ENCODE measurements around the gene GNAS.

GNAS gene

DNA sequence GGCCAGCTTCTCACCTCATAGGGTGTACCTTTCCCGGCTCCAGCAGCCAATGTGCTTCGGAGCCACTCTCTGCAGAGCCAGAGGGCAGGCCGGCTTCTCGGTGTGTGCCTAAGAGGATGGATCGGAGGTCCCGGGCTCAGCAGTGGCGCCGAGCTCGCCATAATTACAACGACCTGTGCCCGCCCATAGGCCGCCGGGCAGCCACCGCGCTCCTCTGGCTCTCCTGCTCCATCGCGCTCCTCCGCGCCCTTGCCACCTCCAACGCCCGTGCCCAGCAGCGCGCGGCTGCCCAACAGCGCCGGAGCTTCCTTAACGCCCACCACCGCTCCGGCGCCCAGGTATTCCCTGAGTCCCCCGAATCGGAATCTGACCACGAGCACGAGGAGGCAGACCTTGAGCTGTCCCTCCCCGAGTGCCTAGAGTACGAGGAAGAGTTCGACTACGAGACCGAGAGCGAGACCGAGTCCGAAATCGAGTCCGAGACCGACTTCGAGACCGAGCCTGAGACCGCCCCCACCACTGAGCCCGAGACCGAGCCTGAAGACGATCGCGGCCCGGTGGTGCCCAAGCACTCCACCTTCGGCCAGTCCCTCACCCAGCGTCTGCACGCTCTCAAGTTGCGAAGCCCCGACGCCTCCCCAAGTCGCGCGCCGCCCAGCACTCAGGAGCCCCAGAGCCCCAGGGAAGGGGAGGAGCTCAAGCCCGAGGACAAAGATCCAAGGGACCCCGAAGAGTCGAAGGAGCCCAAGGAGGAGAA, 12.3 kb upstream of the GNAS start:
- no peak for TF ChIP-seq CTCF (IDR thresholded peaks at IDR 0.05)

- TF ChIP-seq CTCF (IDR thresholded peaks at IDR 0.05) = no peak
Observed at GRCh38 chr20:58840816-58841538, 11.5 kb upstream of the GNAS start.

DNA sequence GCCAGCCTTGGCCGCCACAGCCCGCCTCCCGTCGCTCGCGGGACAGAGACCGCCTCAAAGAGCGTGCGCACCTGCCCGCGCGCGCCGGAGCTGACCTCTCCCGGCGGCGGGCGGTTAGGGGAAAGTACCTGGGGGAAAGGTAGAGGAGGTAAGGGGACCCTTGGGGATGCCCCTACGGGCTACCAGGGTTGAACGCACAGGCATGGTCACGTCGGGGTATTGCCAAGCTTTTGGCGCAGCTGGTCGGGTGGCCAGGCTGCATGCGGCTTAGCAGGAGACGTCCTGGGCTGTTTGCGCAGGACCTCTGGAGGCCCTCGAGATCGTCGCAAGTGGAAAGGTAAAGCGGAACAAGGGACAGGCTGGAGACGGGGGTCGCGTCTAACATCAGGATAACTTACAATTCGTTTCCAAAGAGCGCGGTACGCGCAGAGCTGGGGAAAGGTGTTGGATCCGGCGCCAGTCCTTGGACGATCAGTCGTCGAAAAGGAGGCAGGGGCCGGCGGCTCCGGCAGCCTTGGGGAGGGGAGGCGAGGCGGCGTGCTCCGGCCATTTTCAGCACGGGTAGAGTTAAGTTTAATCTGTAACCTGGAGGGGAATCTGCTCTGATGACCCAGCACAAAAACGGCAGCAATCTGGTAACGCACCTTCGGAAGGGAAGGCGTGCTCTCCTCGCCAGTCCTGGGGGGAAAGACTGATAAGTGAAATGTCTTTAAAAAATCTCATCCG, 10.8 kb upstream of the GNAS start:
- TF ChIP-seq CTCF (IDR thresholded peaks at IDR 0.05) = no peak

DNA sequence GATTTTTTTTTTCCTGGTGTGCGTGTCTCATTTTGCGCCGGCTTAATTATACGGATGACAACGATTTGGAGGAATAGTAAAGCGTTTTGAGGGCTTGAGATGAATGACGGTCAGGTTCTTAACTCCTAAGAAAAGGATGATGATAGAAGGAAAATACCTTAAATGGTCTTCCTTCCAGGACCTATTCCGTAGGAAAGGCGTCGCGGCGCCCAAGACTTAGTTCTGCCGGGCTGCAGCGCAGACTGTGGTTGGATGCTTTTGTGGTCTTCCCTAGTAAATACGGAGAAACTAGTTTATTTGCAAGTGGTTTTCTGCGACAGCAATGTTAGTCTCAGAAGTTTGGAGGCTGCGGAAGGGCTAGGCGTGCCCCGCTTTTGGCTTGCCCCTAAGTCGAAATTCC, 10.2 kb upstream of the GNAS start:
- no peak for TF ChIP-seq CTCF (IDR thresholded peaks at IDR 0.05)

GRCh38 chr20:58843128-58843556, 9.4 kb upstream of the GNAS start:
- no peak for TF ChIP-seq CTCF (IDR thresholded peaks at IDR 0.05)

DNA sequence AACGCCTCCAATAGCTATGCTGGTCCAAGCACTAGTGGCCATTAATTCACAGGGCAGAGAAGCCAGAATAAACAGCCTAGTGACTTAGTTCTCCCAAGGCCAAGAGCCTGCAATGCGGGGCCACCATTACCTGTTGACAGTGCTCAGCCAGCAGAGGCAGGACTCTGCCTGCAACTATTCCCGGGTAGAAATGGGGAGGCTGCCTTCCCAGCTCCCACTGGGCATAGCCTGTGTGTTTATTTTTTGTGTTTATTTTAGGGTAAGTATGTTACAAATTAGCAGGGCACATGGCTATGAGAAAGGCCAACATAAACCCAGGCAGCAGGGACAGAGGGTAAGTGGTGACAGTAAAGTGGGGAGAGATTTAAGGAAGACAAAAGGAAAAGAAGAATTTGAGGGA, 6.8 kb upstream of the GNAS start:
- no peak for TF ChIP-seq CTCF (IDR thresholded peaks at IDR 0.05)

DNA sequence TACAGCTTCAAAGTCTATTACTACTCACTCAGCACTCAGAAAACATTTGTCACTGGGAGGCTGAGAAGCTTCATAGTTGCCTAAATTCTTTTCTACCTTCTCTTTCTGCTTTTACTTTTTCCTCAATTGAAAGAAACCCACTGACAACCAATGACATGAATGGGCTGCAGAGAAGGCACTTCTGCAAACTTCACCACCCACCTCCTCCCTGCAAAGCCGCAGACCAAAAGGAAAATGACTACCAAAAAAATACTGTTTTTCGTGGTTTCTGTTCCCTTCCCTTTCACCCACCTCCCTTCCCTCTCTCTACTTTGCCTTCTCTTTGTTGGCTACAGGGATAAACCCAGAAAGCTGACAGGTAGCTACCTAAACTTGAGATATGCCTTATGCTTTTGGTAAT, 5.1 kb upstream of the GNAS start:
- no peak for TF ChIP-seq CTCF (IDR thresholded peaks at IDR 0.05)

Data from LNCAP (cell line).